ENCODE measurements around the gene GCC1. TPM values are rescaled to one million over a fixed set of nuclear protein-coding genes. Genes with fewer than 3 reads are reported as not detected.

GCC1 gene
- total and polyA plus RNA-seq, 2 donors (not counting 3 experiments of a cell fraction or from before 2014, with no cell fraction given) = 4.6 to 15.5 TPM

DNA sequence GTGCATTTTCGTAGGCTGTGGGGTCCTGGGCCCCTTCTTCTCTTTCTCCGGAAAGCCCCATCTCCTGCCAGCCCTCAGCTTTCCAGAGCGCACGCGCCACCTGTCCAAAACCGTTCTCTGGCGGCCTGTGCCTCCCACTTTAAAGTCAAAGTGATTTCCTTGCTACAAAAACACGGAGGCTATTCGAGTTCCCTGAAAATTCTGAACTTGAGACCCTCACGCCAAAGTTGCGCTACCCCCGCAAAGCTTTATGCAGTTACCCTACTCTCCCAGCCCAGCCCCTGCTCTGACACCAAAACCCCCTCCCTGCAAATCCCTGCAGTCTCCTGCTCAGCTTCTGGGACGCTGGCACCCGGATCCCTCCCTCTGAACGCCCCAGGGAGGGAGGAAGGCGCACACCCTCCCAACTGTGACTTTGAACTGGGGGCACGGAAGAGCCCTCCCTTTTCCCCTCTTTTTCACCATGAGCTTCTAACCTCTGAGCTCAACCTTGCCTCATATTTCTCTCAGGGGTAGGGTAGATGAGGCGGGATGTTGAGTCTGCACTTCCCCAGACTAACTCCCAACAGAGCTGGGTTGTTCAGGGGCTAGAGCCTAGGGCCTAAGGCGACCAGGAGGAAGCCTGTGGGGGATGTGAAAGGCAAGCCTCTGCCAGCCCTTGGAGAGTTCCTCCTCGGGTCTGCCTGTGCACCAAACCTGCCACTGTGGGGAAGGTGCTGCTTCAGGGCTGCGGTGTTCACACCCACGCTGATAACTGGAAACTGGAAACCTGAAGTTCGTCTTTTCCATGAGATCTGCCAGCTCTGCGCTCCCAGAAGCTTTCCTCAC is 35.2 kb upstream of the GCC1 start:
- no peak for DNase-seq (ENCODE audit: low read depth, low spot score)
- no peaks in the 10 kb centered on the region for H3K4me1 ChIP-seq (ENCODE audit: control insufficient read depth, extremely low read depth, insufficient read depth, low read length)

More for the DNA sequence above, 35.2 kb upstream of the GCC1 start:
- no peaks in the 10 kb centered on the region for H4K20me1 ChIP-seq (replicated peaks; ENCODE audit: control insufficient read depth, extremely low read depth, insufficient read depth, low read length)
- H2AFZ ChIP-seq (ENCODE audit: low read depth, low read length) = no peak overlapping the region
- no peaks in the 10 kb centered on the region for H3K9me1 ChIP-seq (replicated peaks; ENCODE audit: control insufficient read depth, extremely low read depth, insufficient read depth, low read length)
- BruUV-seq (replicated peaks) = no TSS peak
- no peak overlapping the region for H3K9ac ChIP-seq (replicated peaks; ENCODE audit: extremely low read depth, insufficient read depth, low read length)
- H3K4me2 ChIP-seq (ENCODE audit: insufficient read depth, low read length) = no peak overlapping the region
- H3K9me3 ChIP-seq (replicated peaks; ENCODE audit: control insufficient read depth, insufficient read depth, low read length) = no peaks in the 10 kb centered on the region
- no peak overlapping the region for H3K4me3 ChIP-seq (replicated peaks in 1 of 3; ENCODE audit: insufficient read depth in 1 of 3, low read depth in 1 of 3, low read length in 3 of 3)
- no peak for FAIRE-seq
- intact Hi-C loops (cut with micrococcal nuclease) (loop anchor here (10.0 kb wide), 1 partner anchor 116 kb away; no protein-coding TSS in a partner anchor), dilution Hi-C loops (cut with MboI; ENCODE audit: extremely low pct_ligation_motif_present, low sequenced_read_pairs) (no loop called here)
- no peaks in the 10 kb centered on the region for H3K36me3 ChIP-seq (ENCODE audit: control insufficient read depth in 2 of 2, extremely low read depth in 1 of 2, insufficient read depth in 2 of 2, low read length in 2 of 2)
- no peak overlapping the region for H3K27ac ChIP-seq (ENCODE audit: insufficient read depth, low read depth, low read length)
- TF ChIP-seq JUN (IDR thresholded peaks at IDR 0.05; ENCODE audit: borderline replicate concordance, insufficient read depth, insufficient read length, low read depth) (no peak), GATA2 (IDR thresholded peaks at IDR 0.05; ENCODE audit: insufficient read depth, insufficient read length, low read depth, low read length) (no peak), MYC (IDR thresholded peaks at IDR 0.05; ENCODE audit: low read depth, low read length) (no peak), POLR2AphosphoS5 (IDR thresholded peaks at IDR 0.05; ENCODE audit: insufficient read depth, low read depth, low read length) (no peak), FOS (IDR thresholded peaks at IDR 0.05; ENCODE audit: borderline replicate concordance, insufficient read depth, low read length) (no peak), POLR2A (IDR thresholded peaks at IDR 0.05; ENCODE audit: low read depth, low read length) (no peak), EZH2 (IDR thresholded peaks at IDR 0.05; ENCODE audit: borderline replicate concordance, low read depth, low read length, severe bottlenecking) (no peak)
- TF ChIP-seq, protein P1, sequence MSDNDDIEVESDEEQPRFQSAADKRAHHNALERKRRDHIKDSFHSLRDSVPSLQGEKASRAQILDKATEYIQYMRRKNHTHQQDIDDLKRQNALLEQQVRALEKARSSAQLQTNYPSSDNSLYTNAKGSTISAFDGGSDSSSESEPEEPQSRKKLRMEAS (IDR thresholded peaks at IDR 0.05; ENCODE audit: insufficient read depth, insufficient read length) = no peak
- TF ChIP-seq, protein P2, sequence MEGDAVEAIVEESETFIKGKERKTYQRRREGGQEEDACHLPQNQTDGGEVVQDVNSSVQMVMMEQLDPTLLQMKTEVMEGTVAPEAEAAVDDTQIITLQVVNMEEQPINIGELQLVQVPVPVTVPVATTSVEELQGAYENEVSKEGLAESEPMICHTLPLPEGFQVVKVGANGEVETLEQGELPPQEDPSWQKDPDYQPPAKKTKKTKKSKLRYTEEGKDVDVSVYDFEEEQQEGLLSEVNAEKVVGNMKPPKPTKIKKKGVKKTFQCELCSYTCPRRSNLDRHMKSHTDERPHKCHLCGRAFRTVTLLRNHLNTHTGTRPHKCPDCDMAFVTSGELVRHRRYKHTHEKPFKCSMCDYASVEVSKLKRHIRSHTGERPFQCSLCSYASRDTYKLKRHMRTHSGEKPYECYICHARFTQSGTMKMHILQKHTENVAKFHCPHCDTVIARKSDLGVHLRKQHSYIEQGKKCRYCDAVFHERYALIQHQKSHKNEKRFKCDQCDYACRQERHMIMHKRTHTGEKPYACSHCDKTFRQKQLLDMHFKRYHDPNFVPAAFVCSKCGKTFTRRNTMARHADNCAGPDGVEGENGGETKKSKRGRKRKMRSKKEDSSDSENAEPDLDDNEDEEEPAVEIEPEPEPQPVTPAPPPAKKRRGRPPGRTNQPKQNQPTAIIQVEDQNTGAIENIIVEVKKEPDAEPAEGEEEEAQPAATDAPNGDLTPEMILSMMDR (IDR thresholded peaks at IDR 0.05; ENCODE audit: extremely low read depth in 1 of 2, insufficient read depth in 1 of 2, low read depth in 1 of 2, low read length in 2 of 2) = no peak
- no peaks in the 10 kb centered on the region for H3K79me2 ChIP-seq (ENCODE audit: control insufficient read depth, insufficient read depth, low read length)
- ChIA-PET CTCF (interaction anchor here (0.9 to 1.6 kb wide), 2 partner anchors 586 to 589 kb away, joined by 3 to 4 read pairs; no protein-coding TSS in a partner anchor), POLR2A (no interaction called here)
- peaks cover 26 to 47% of the 10 kb centered on the region in 2 experiments for H3K27me3 ChIP-seq (ENCODE audit: control insufficient read depth in 2 of 2, insufficient read depth in 2 of 2, low read length in 2 of 2)
